Stimulated activated CD8-positive, alpha-beta memory T cell treated with anti-CD3 and anti-CD28 coated beads, Interleukin-7, amount 100 ng/mL, for 48 hours (primary cell): ENCODE measurements around the gene ZBTB38.

Experiments used
- DNase-seq, 2 donors: peaks; one replicate each; pipeline ENCODE4 v3.0.0-alpha.2; 2020; ENCODE audit warnings: low read depth in 1 of 2; ENCODE audit errors: extremely low read depth in 1 of 2

The ZBTB38 gene

GRCh38 chr3:141385406-141386125, 17.3 kb downstream of the ZBTB38 start:
- no peak for DNase-seq

GRCh38 chr3:141386126-141386488, 17.8 kb downstream of the ZBTB38 start:
- no peak for DNase-seq

- DNase-seq, result no peak
Measured at GRCh38 chr3:141386611-141387111, 18.4 kb downstream of the ZBTB38 start.

GRCh38 chr3:141387516-141387915, 19.2 kb downstream of the ZBTB38 start:
- no peak for DNase-seq

GRCh38 chr3:141388395-141388794, 20.1 kb downstream of the ZBTB38 start:
- DNase-seq, result no peak

GRCh38 chr3:141388823-141389621, 20.7 kb downstream of the ZBTB38 start:
- no peak for DNase-seq

- DNase-seq, result no peak
Measured at GRCh38 chr3:141389703-141390102, 21.4 kb downstream of the ZBTB38 start.

GRCh38 chr3:141390747-141391146, 22.4 kb downstream of the ZBTB38 start:
- DNase-seq, result no peak

GRCh38 chr3:141391298-141391990, 23.1 kb downstream of the ZBTB38 start:
- DNase-seq, result no peak

- DNase-seq, result no peak
Measured at GRCh38 chr3:141391991-141392316, 23.6 kb downstream of the ZBTB38 start.

- DNase-seq, result no peak
Measured at GRCh38 chr3:141392416-141392815, 24.1 kb downstream of the ZBTB38 start.

GRCh38 chr3:141392897-141393734, 24.8 kb downstream of the ZBTB38 start:
- no peak for DNase-seq

- DNase-seq, result no peak
Measured at GRCh38 chr3:141393735-141394076, 25.4 kb downstream of the ZBTB38 start.

GRCh38 chr3:141394560-141394959, 26.3 kb downstream of the ZBTB38 start:
- no peak for DNase-seq

- no peak for DNase-seq
Measured at GRCh38 chr3:141395005-141395589, 26.8 kb downstream of the ZBTB38 start.

- DNase-seq, result no peak
Measured at GRCh38 chr3:141397996-141398395, 29.7 kb downstream of the ZBTB38 start.

GRCh38 chr3:141399200-141399599, 30.9 kb downstream of the ZBTB38 start:
- no peak for DNase-seq

- no peak for DNase-seq
Measured at GRCh38 chr3:141400073-141400971, 32.0 kb downstream of the ZBTB38 start.

- DNase-seq, result no peak
Measured at GRCh38 chr3:141401095-141401494, 32.8 kb downstream of the ZBTB38 start.
